ENCODE results near the gene TTC24. TPM values are rescaled to one million over a fixed set of nuclear protein-coding genes. Genes with fewer than 3 reads are reported as not detected.
A peak's percentile ranks its signal among the peaks of the same experiment; 100 is the strongest.

Gene TTC24
- polyA plus RNA-seq, 1 donor from 2014 or later, result not detected

DNA sequence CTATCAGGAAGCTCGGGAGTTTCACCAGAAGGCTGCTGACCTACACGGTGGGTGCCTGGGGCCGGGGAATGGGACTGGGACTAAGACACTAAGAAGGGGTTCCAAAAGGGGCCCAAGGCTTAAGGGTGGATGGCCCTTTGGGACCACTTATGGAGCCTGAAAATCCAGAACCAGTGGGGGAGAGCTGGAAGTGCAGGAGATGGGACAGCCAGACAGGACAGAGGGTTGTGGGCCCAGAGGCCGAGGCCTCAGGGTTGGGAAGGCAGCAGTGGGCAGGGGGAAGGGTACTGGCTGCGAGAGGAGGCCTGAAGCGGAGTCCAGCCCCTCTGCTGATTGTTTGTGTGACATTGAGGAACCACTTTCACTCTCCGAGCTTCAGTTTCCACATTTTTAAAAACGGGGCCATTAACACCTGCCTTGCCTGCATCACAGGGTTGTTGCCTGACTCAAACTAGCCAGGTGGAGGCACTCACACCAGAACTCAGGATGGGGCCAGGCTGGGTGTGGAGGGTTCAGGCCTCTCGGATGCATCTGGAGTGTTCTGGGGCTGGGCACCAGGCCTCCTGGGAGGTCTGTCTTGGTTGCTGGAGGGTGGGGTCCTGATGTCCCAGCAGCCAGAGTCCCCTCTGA, 3.0 kb downstream of the TTC24 start:
- Histone ChIP-seq H3K9ac (ENCODE audit: low read length) (no peak overlapping the region), H4K20me1 (ENCODE audit: insufficient read depth) (no peaks in the 10 kb centered on the region), H3K9me2 (ENCODE audit: insufficient read depth, low read length) (no peaks in the 10 kb centered on the region), H3K4me2 (ENCODE audit: low read length) (no peak overlapping the region), H3K36me3 (ENCODE audit: insufficient read depth, low read length) (no peaks in the 10 kb centered on the region), H3K79me2 (replicated peaks; ENCODE audit: insufficient read depth, low read length) (no peaks in the 10 kb centered on the region), H2AFZ (ENCODE audit: low read depth, low read length) (no peak overlapping the region), H3K27ac (ENCODE audit: low read length) (no peak overlapping the region), H3F3A (ENCODE audit: insufficient read depth, low read length, poor library complexity, severe bottlenecking) (no peaks in the 10 kb centered on the region), H3K4me3 (ENCODE audit: low read length) (no peak overlapping the region), H3K27me3 (ENCODE audit: insufficient read depth, low read depth, low read length) (no peaks in the 10 kb centered on the region), H3K9me3 (ENCODE audit: low read length) (no peaks in the 10 kb centered on the region)
- TF ChIP-seq RAD21 (conservative IDR thresholded peaks at IDR 0.05), result no peak
- no peak for TF ChIP-seq TAF1 (IDR thresholded peaks at IDR 0.05; ENCODE audit: low read depth)
- no peak for TF ChIP-seq EP300 (conservative IDR thresholded peaks at IDR 0.05; ENCODE audit: poor library complexity, severe bottlenecking)
- TF ChIP-seq, protein P1, sequence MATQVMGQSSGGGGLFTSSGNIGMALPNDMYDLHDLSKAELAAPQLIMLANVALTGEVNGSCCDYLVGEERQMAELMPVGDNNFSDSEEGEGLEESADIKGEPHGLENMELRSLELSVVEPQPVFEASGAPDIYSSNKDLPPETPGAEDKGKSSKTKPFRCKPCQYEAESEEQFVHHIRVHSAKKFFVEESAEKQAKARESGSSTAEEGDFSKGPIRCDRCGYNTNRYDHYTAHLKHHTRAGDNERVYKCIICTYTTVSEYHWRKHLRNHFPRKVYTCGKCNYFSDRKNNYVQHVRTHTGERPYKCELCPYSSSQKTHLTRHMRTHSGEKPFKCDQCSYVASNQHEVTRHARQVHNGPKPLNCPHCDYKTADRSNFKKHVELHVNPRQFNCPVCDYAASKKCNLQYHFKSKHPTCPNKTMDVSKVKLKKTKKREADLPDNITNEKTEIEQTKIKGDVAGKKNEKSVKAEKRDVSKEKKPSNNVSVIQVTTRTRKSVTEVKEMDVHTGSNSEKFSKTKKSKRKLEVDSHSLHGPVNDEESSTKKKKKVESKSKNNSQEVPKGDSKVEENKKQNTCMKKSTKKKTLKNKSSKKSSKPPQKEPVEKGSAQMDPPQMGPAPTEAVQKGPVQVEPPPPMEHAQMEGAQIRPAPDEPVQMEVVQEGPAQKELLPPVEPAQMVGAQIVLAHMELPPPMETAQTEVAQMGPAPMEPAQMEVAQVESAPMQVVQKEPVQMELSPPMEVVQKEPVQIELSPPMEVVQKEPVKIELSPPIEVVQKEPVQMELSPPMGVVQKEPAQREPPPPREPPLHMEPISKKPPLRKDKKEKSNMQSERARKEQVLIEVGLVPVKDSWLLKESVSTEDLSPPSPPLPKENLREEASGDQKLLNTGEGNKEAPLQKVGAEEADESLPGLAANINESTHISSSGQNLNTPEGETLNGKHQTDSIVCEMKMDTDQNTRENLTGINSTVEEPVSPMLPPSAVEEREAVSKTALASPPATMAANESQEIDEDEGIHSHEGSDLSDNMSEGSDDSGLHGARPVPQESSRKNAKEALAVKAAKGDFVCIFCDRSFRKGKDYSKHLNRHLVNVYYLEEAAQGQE (IDR thresholded peaks at IDR 0.05; ENCODE audit: borderline replicate concordance), result no peak
- TF ChIP-seq POLR2AphosphoS5 (IDR thresholded peaks at IDR 0.05), result no peak
- TF ChIP-seq SMC3 (conservative IDR thresholded peaks at IDR 0.05; ENCODE audit: poor library complexity), result no peak
- no peak for TF ChIP-seq MXI1 (conservative IDR thresholded peaks at IDR 0.05; ENCODE audit: poor library complexity, severe bottlenecking)
- TF ChIP-seq EZH2 (IDR thresholded peaks at IDR 0.05; ENCODE audit: borderline replicate concordance, insufficient read depth, low read length, poor library complexity, severe bottlenecking), result no peak
- TF ChIP-seq CTCF (IDR thresholded peaks at IDR 0.05; ENCODE audit: poor library complexity, severe bottlenecking), result no peak

DNA sequence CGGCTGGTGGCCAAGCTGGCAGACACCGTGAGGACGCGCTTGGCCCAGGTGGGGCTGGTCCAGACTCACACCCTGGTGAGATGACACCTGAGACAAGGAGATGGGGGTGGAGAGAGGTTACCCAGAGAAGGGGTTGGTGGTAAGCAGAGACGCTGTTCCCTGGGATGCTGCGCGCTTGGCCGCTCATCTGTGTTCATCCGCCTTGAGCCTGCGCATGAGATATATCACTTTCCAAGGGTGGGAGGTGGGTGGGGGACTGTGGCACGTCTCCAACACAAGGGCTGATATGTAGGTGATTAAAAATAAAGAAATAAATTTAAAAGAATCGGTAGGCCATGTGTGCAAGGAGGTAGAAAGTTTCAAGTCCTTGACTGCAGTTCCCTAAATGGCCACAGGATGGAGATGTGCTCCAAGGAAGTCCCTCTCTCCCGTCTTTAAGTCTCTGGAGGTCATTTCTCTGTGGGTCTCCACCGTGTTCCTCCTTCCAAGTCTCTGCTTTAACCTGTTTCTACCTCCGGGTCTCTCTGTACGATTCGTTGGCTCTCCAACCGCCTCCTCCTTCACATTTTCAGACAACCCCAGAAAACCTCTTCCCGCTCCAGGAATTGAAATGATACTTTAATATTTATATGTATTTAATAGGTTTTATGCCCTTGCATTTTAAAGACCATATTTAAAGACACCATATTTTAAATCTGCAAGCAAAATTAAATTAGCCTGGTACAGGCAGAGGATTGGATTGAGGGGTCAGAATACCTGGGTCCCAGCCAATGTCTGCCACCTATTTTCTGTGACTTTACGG, 4.5 kb downstream of the TTC24 start:
- Histone ChIP-seq H3K36me3 (ENCODE audit: insufficient read depth, low read length) (no peaks in the 10 kb centered on the region), H3K9me3 (ENCODE audit: low read length) (no peaks in the 10 kb centered on the region), H3K79me2 (replicated peaks; ENCODE audit: insufficient read depth, low read length) (no peaks in the 10 kb centered on the region), H3K4me2 (ENCODE audit: low read length) (no peak overlapping the region), H3K27ac (ENCODE audit: low read length) (no peak overlapping the region), H4K20me1 (ENCODE audit: insufficient read depth) (no peaks in the 10 kb centered on the region), H3K4me3 (ENCODE audit: low read length) (no peak overlapping the region), H2AFZ (ENCODE audit: low read depth, low read length) (no peak overlapping the region), H3K9ac (ENCODE audit: low read length) (no peak overlapping the region), H3F3A (ENCODE audit: insufficient read depth, low read length, poor library complexity, severe bottlenecking) (no peaks in the 10 kb centered on the region), H3K27me3 (ENCODE audit: insufficient read depth, low read depth, low read length) (no peaks in the 10 kb centered on the region), H3K9me2 (ENCODE audit: insufficient read depth, low read length) (no peaks in the 10 kb centered on the region)
- TF ChIP-seq TAF1 (IDR thresholded peaks at IDR 0.05; ENCODE audit: low read depth) (no peak), CTCF (IDR thresholded peaks at IDR 0.05; ENCODE audit: poor library complexity, severe bottlenecking) (peak; percentile 87), MXI1 (conservative IDR thresholded peaks at IDR 0.05; ENCODE audit: poor library complexity, severe bottlenecking) (no peak), POLR2AphosphoS5 (IDR thresholded peaks at IDR 0.05) (no peak), SMC3 (conservative IDR thresholded peaks at IDR 0.05; ENCODE audit: poor library complexity) (peak; percentile 88), EP300 (conservative IDR thresholded peaks at IDR 0.05; ENCODE audit: poor library complexity, severe bottlenecking) (no peak), EZH2 (IDR thresholded peaks at IDR 0.05; ENCODE audit: borderline replicate concordance, insufficient read depth, low read length, poor library complexity, severe bottlenecking) (no peak), RAD21 (conservative IDR thresholded peaks at IDR 0.05) (peak; percentile 91)
- TF ChIP-seq, protein P1 (IDR thresholded peaks at IDR 0.05; ENCODE audit: borderline replicate concordance), result no peak

Data from neural cell (in vitro differentiated cells).